CD4-positive, alpha-beta T cell (primary cell): ENCODE data around the gene MYRIP. TPM values are rescaled to one million over a fixed set of nuclear protein-coding genes. Genes with fewer than 3 reads are reported as not detected.

Source experiments
- ATAC-seq: fragments of 200-7000 bp; cut with Tn5 transposase; one replicate; pipeline ENCODE4 v1.10.0; 2022; ENCODE audit warnings: mild to moderate bottlenecking; ENCODE audit not compliant: poor library complexity
- CTCF ChIA-PET: fragments of 350-600 bp; sonication (Branson Sonifier 250); formaldehyde crosslinking; loops from one replicate; lab custom pipeline; 2021; ENCODE audit warnings: antibody characterized with exemption, inconsistent platforms; lab: Charles Lee
- POLR2A ChIA-PET: fragments of 350-600 bp; sonication (Branson Sonifier 250); formaldehyde crosslinking; loops from one replicate; lab custom pipeline; 2021; ENCODE audit warnings: antibody characterized with exemption, inconsistent platforms; lab: Charles Lee
- DNase-seq, 14 experiments: peaks; one replicate each; pipeline ENCODE4 v3.0.0-alpha.2; 2013 to 2020; ENCODE audit warnings: mixed read lengths in 2 of 14
- H3K27ac ChIP-seq, 2 donors: one replicate each; pipeline versions ENCODE4 v1.5.1 to v1.7.0; 2013; ENCODE audit warnings: low read length in 2 of 2, low read depth in 1 of 2, mild to moderate bottlenecking in 1 of 2
- H3K27me3 ChIP-seq, 2 experiments: 1 replicate in 1 of 2; 2 replicates in 1 of 2; pipeline versions ENCODE4 v1.6.1 to v1.7.0; 2013; ENCODE audit warnings: low read length in 2 of 2, control low read depth in 1 of 2, mild to moderate bottlenecking in 1 of 2, moderate library complexity in 1 of 2; ENCODE audit not compliant: insufficient read depth in 2 of 2, control insufficient read depth in 1 of 2
- H3K36me3 ChIP-seq: one replicate; pipeline ENCODE4 v1.6.1; 2013; ENCODE audit warnings: low read length, control low read depth; ENCODE audit not compliant: insufficient read depth
- H3K4me1 ChIP-seq: one replicate; pipeline ENCODE4 v1.6.1; 2013; ENCODE audit warnings: low read length, control low read depth; ENCODE audit not compliant: insufficient read depth
- H3K4me3 ChIP-seq: one replicate; pipeline ENCODE4 v1.5.1; 2013; ENCODE audit warnings: mild to moderate bottlenecking, low read length, moderate library complexity
- H3K9me3 ChIP-seq, 2 experiments: 1 replicate in 1 of 2; 2 replicates in 1 of 2; pipeline versions ENCODE4 v1.6.1 to v1.7.0; 2013; ENCODE audit warnings: low read length in 2 of 2, mild to moderate bottlenecking in 2 of 2, control low read depth in 1 of 2, moderate library complexity in 1 of 2; ENCODE audit not compliant: control insufficient read depth in 1 of 2, insufficient read depth in 1 of 2
- H3K27ac Mint-ChIP-seq: one replicate; pipeline ENCODE4 v1.8.0; 2020; ENCODE audit warnings: mixed read lengths
- H3K27me3 Mint-ChIP-seq: one replicate; pipeline ENCODE4 v1.8.0; 2021; ENCODE audit warnings: mixed read lengths
- H3K36me3 Mint-ChIP-seq: one replicate; pipeline ENCODE4 v1.8.0; 2021; ENCODE audit warnings: low read depth, mixed read lengths
- H3K4me1 Mint-ChIP-seq: one replicate; pipeline ENCODE4 v1.8.0; 2021; ENCODE audit warnings: low read depth, mixed read lengths
- H3K4me3 Mint-ChIP-seq: one replicate; pipeline ENCODE4 v1.8.0; 2020; ENCODE audit warnings: mild to moderate bottlenecking, mixed read lengths
- H3K9me3 Mint-ChIP-seq: one replicate; pipeline ENCODE4 v1.8.0; 2020; ENCODE audit warnings: mixed read lengths
- CTCF ChIP-seq: fragments of 200-600 bp; IDR thresholded peaks from one replicate; pipeline ENCODE4 v1.8.0; 2022; ENCODE audit warnings: antibody characterized with exemption, mild to moderate bottlenecking
- intact Hi-C, 2 experiments: fragments of 100-400 bp; cut with DNase I in 1 of 2; cut with micrococcal nuclease in 1 of 2; formaldehyde crosslinking; loops; one replicate each; pipeline versions ENCODE4 v1.15.1 to v1.9.0; 2023 to 2025; cut with DNase I, micrococcal nuclease
- total RNA-seq, 174 experiments: library from RNA in 2 of 174; stranded (reverse) in 2 of 174; gene quantifications; one replicate each; pipeline ENCODE4 v1.2.3 and lab custom pipeline; 2021 to 2026

Gene MYRIP
- total RNA-seq, 2 experiments from 2014 or later: not detected

GRCh38 chr3:39977058-39977794 is 167.8 kb downstream of the MYRIP start:
- no peaks in the 10 kb centered on the region for H3K36me3 Mint-ChIP-seq
- POLR2A ChIA-PET: no interaction called here
- H3K9me3 Mint-ChIP-seq: no peaks in the 10 kb centered on the region
- H3K4me1 Mint-ChIP-seq: no peaks in the 10 kb centered on the region
- Histone ChIP-seq H3K9me3 (no peaks in the 10 kb centered on the region), H3K4me3 (no peak overlapping the region), H3K36me3 (no peaks in the 10 kb centered on the region), H3K4me1 (no peaks in the 10 kb centered on the region), H3K27me3 (no peaks in the 10 kb centered on the region), H3K27ac (no peak overlapping the region)
- no peak for TF ChIP-seq CTCF
- CTCF ChIA-PET: no interaction called here
- no peak overlapping the region for H3K27ac Mint-ChIP-seq
- no peak overlapping the region for H3K4me3 Mint-ChIP-seq
- ATAC-seq: no peak
- DNase-seq: no peak
- no peaks in the 10 kb centered on the region for H3K27me3 Mint-ChIP-seq
- intact Hi-C loops: no loop called here

GRCh38 chr3:39978308-39978707 is 168.9 kb downstream of the MYRIP start:
- TF ChIP-seq CTCF: no peak
- POLR2A ChIA-PET: no interaction called here
- H3K4me1 ChIP-seq: no peaks in the 10 kb centered on the region

GRCh38 chr3:39980058-39980457 is 170.6 kb downstream of the MYRIP start:
- no peak overlapping the region for H3K27ac Mint-ChIP-seq
- no peak for TF ChIP-seq CTCF
- CTCF ChIA-PET: no interaction called here
- POLR2A ChIA-PET: no interaction called here
- H3K4me1 Mint-ChIP-seq: no peaks in the 10 kb centered on the region
- DNase-seq (no peak), ATAC-seq (no peak)
- no peak overlapping the region for H3K4me3 ChIP-seq
- intact Hi-C loops: no loop called here
- no peaks in the 10 kb centered on the region for H3K27me3 ChIP-seq
- no peak overlapping the region for H3K27ac ChIP-seq
- H3K27me3 Mint-ChIP-seq: no peaks in the 10 kb centered on the region
- H3K9me3 ChIP-seq: no peaks in the 10 kb centered on the region
- H3K36me3 ChIP-seq: no peaks in the 10 kb centered on the region
- no peak overlapping the region for H3K4me3 Mint-ChIP-seq
- no peaks in the 10 kb centered on the region for H3K4me1 ChIP-seq
- H3K36me3 Mint-ChIP-seq: no peaks in the 10 kb centered on the region
- peaks cover 2% of the 10 kb centered on the region for H3K9me3 Mint-ChIP-seq

More at GRCh38 chr3:39978308-39978707, 168.9 kb downstream of the MYRIP start:
- no peak for DNase-seq
- intact Hi-C loops: no loop called here
- no peaks in the 10 kb centered on the region for H3K36me3 ChIP-seq
- CTCF ChIA-PET: no interaction called here
- H3K9me3 ChIP-seq: no peaks in the 10 kb centered on the region
- no peaks in the 10 kb centered on the region for H3K4me1 Mint-ChIP-seq
- H3K36me3 Mint-ChIP-seq: no peaks in the 10 kb centered on the region
- no peaks in the 10 kb centered on the region for H3K27me3 Mint-ChIP-seq
- H3K27ac ChIP-seq: no peak overlapping the region
- ATAC-seq: no peak
- H3K4me3 Mint-ChIP-seq: no peak overlapping the region
- no peak overlapping the region for H3K27ac Mint-ChIP-seq
- H3K27me3 ChIP-seq: no peaks in the 10 kb centered on the region
- no peak overlapping the region for H3K4me3 ChIP-seq
- H3K9me3 Mint-ChIP-seq: no peaks in the 10 kb centered on the region
